Limb (tissue), 2 donors: ENCODE measurements around the gene LTA.
"Not testable (repeated sequence)": the region's sequence is repeated elsewhere in the genome, so short reads cannot be mapped to it uniquely, and the experiment has no call there.

ENCODE experiments used
- DNase-seq, 2 donors: peaks; one replicate each; pipeline ENCODE4 v3.0.0-alpha.2; 2016; ENCODE audit errors: extremely low spot score in 2 of 2

LTA gene

GRCh38 chr6:31541658-31542521, 30.2 kb upstream of the LTA start, which contains the start of gene DDX39B:
Gene DDX39B, minus strand, starts transcription at chr6:31542003. Its CDS starts 1,471 bp downstream, at chr6:31540532.
- DNase-seq: peak; percentile 94 to 97

GRCh38 chr6:31543639-31544038, 28.4 kb upstream of the LTA start:
- DNase-seq: no peak

GRCh38 chr6:31544676-31545075, 27.4 kb upstream of the LTA start:
- DNase-seq: no peak

GRCh38 chr6:31545291-31545690, 26.8 kb upstream of the LTA start:
- DNase-seq: no peak

GRCh38 chr6:31546339-31546957, 25.6 kb upstream of the LTA start, which contains the start of gene ATP6V1G2:
Gene ATP6V1G2, minus strand, starts transcription at chr6:31546608. Its CDS starts 49 bp downstream, at chr6:31546559.
- peak; percentile 89 to 95 for DNase-seq

- peak; percentile 94 to 99 for DNase-seq
These were observed 24.9 kb upstream of the LTA start, which contains the start of gene NFKBIL1 for GRCh38 chr6:31546958-31547726. Gene NFKBIL1, plus strand, starts transcription at chr6:31547608. Its CDS starts 87 bp downstream, at chr6:31547695.

- peak in 1 of 2 donors; percentile 39 for DNase-seq
These were observed 24.2 kb upstream of the LTA start for GRCh38 chr6:31547727-31548543.

GRCh38 chr6:31548544-31548873, 23.6 kb upstream of the LTA start:
- DNase-seq: no peak

GRCh38 chr6:31551371-31551770, 20.7 kb upstream of the LTA start:
- DNase-seq: not testable (repeated sequence)

- no peak for DNase-seq
These were observed 15.8 kb upstream of the LTA start for GRCh38 chr6:31556307-31556706.

- no peak for DNase-seq
These were observed 14.4 kb upstream of the LTA start for GRCh38 chr6:31557443-31558317.

GRCh38 chr6:31558318-31558625, 13.8 kb upstream of the LTA start:
- no peak for DNase-seq

GRCh38 chr6:31558631-31559500, 13.2 kb upstream of the LTA start:
- DNase-seq: no peak

GRCh38 chr6:31559606-31559957, 12.5 kb upstream of the LTA start:
- DNase-seq: no peak

GRCh38 chr6:31559958-31560696, 12.0 kb upstream of the LTA start:
- DNase-seq: no peak

- DNase-seq: no peak
These were observed 11.4 kb upstream of the LTA start for GRCh38 chr6:31560697-31561058.

- no peak for DNase-seq
These were observed 4.3 kb upstream of the LTA start for GRCh38 chr6:31567531-31568370.

- DNase-seq: no peak
These were observed 3.5 kb upstream of the LTA start for GRCh38 chr6:31568537-31568961.
